ENCODE measurements around the gene DTX4.

DTX4 gene

GRCh38 chr11:59226396-59226795 is 54.5 kb downstream of the DTX4 start:
- Histone ChIP-seq H3K36me3 (ENCODE audit: control insufficient read depth in 1 of 2, insufficient read depth in 2 of 2, low read length in 2 of 2) (no peaks in the 10 kb centered on the region), H3K4me1 (ENCODE audit: control insufficient read depth in 1 of 2, insufficient read depth in 2 of 2, low read length in 2 of 2) (peaks cover 0 to 21% of the 10 kb centered on the region in 2 donors), H3K9me3 (ENCODE audit: control insufficient read depth in 1 of 2, low read length in 2 of 2) (no peaks in the 10 kb centered on the region), H3K9ac (ENCODE audit: low read depth in 1 of 2, low read length in 2 of 2) (no peak overlapping the region), H3K27me3 (ENCODE audit: control insufficient read depth in 1 of 2, insufficient read depth in 2 of 2, low read length in 2 of 2) (no peaks in the 10 kb centered on the region), H3K4me3 (ENCODE audit: low read depth in 1 of 2, low read length in 2 of 2) (no peak overlapping the region), H3K27ac (ENCODE audit: low read depth, low read length) (no peak overlapping the region)

DNA sequence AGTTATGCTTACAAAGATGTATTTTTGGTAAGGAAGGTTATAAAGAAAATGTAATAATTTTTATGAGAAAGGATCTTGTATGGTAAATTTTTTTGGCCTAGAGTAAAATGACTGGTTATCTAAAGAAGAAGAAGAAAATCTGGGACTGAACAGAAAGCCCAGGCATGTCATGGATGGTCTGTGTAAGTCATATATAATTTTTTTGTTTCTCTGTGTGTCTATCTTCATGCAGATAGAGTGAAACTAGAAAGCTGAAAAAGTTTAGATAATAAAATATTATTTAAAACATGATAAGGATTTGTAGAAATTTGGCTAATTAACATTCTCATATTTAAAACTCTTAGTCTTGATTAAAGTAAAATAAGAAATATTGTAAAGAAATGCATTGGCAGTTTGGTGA is 68.4 kb downstream of the DTX4 start:
- Histone ChIP-seq H3K4me3 (ENCODE audit: low read depth in 1 of 2, low read length in 2 of 2) (no peak overlapping the region), H3K9ac (ENCODE audit: low read depth in 1 of 2, low read length in 2 of 2) (no peak overlapping the region), H3K27ac (ENCODE audit: low read depth, low read length) (no peak overlapping the region), H3K36me3 (ENCODE audit: control insufficient read depth in 1 of 2, insufficient read depth in 2 of 2, low read length in 2 of 2) (no peaks in the 10 kb centered on the region), H3K27me3 (ENCODE audit: control insufficient read depth in 1 of 2, insufficient read depth in 2 of 2, low read length in 2 of 2) (no peaks in the 10 kb centered on the region), H3K4me1 (ENCODE audit: control insufficient read depth in 1 of 2, insufficient read depth in 2 of 2, low read length in 2 of 2) (no peaks in the 10 kb centered on the region), H3K9me3 (ENCODE audit: control insufficient read depth in 1 of 2, low read length in 2 of 2) (peaks cover 0 to 4% of the 10 kb centered on the region in 2 donors)

- no peak overlapping the region for H3K9ac ChIP-seq (ENCODE audit: low read depth in 1 of 2, low read length in 2 of 2)
- H3K27ac ChIP-seq (ENCODE audit: low read depth, low read length), result no peak overlapping the region
- no peaks in the 10 kb centered on the region for H3K27me3 ChIP-seq (ENCODE audit: control insufficient read depth in 1 of 2, insufficient read depth in 2 of 2, low read length in 2 of 2)
- peaks cover 0 to 4% of the 10 kb centered on the region in 2 donors for H3K9me3 ChIP-seq (ENCODE audit: control insufficient read depth in 1 of 2, low read length in 2 of 2)
- no peaks in the 10 kb centered on the region for H3K4me1 ChIP-seq (ENCODE audit: control insufficient read depth in 1 of 2, insufficient read depth in 2 of 2, low read length in 2 of 2)
- H3K36me3 ChIP-seq (ENCODE audit: control insufficient read depth in 1 of 2, insufficient read depth in 2 of 2, low read length in 2 of 2), result no peaks in the 10 kb centered on the region
- H3K4me3 ChIP-seq (ENCODE audit: low read depth in 1 of 2, low read length in 2 of 2), result no peak overlapping the region
These were observed 71.7 kb downstream of the DTX4 start for GRCh38 chr11:59243633-59244032.

DNA sequence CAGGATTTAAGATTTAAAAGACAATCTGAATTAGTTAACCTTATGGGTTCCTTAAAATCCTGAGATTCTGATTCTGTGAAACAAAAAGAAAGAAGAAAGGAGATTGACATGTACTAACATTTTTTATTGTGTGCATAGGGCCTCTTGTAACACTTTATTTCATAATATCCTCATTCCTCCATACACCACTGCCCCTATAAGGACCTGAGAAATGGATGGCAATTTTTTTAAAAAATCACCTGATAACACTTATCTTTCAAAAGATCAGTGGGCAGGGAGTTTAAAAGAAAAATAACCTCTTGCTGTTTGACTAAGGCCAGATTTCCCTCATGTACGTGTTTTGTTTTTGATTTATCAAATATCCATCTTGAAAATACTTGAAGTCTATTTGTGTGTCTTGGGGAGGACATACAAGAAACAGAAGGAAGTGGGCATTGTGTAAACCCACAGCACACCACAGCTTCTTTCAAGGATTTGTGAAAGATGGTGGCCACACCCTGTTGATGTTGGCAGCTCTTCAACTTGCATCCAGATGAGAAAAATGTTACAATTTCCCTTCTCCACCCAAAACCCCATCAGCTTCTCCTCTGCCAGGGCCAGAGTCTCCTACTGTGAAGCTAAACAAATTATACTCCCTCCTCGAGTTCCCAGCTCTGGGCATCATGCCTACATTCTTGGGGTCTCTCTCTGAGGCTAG is 75.7 kb downstream of the DTX4 start:
- no peaks in the 10 kb centered on the region for H3K4me1 ChIP-seq (ENCODE audit: control insufficient read depth in 1 of 2, insufficient read depth in 2 of 2, low read length in 2 of 2)
- no peak overlapping the region for H3K27ac ChIP-seq (ENCODE audit: low read depth, low read length)

DNA sequence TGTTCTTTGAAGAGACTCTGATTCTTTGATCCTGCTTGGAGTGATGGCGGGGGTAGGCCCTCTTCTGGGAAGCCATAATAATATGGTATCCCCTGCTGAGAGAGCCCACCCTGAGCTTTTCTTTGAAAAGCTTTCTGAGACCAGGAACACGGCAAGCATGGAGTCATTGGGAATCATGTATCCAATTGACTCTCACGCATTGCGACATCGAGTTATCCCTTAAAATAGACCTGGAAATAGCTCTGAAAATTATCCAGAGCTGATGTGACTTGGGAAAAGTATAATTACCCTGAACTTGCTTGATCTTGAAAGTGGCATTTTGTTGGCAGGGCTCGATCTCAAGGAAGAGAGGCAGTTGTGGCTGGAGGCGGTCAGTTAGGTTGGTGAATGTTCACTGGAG is 77.6 kb downstream of the DTX4 start:
- no peaks in the 10 kb centered on the region for H3K27me3 ChIP-seq (ENCODE audit: control insufficient read depth in 1 of 2, insufficient read depth in 2 of 2, low read length in 2 of 2)
- no peak overlapping the region for H3K9ac ChIP-seq (ENCODE audit: low read depth in 1 of 2, low read length in 2 of 2)
- H3K9me3 ChIP-seq (ENCODE audit: control insufficient read depth in 1 of 2, low read length in 2 of 2), result no peaks in the 10 kb centered on the region
- H3K4me1 ChIP-seq (ENCODE audit: control insufficient read depth in 1 of 2, insufficient read depth in 2 of 2, low read length in 2 of 2), result no peaks in the 10 kb centered on the region
- H3K36me3 ChIP-seq (ENCODE audit: control insufficient read depth in 1 of 2, insufficient read depth in 2 of 2, low read length in 2 of 2), result no peaks in the 10 kb centered on the region
- H3K4me3 ChIP-seq (ENCODE audit: low read depth in 1 of 2, low read length in 2 of 2), result no peak overlapping the region
- no peak overlapping the region for H3K27ac ChIP-seq (ENCODE audit: low read depth, low read length)

More for the DNA sequence above, 75.7 kb downstream of the DTX4 start:
- no peak overlapping the region for H3K4me3 ChIP-seq (ENCODE audit: low read depth in 1 of 2, low read length in 2 of 2)
- no peaks in the 10 kb centered on the region for H3K36me3 ChIP-seq (ENCODE audit: control insufficient read depth in 1 of 2, insufficient read depth in 2 of 2, low read length in 2 of 2)
- no peaks in the 10 kb centered on the region for H3K9me3 ChIP-seq (ENCODE audit: control insufficient read depth in 1 of 2, low read length in 2 of 2)
- no peak overlapping the region for H3K9ac ChIP-seq (ENCODE audit: low read depth in 1 of 2, low read length in 2 of 2)
- H3K27me3 ChIP-seq (ENCODE audit: control insufficient read depth in 1 of 2, insufficient read depth in 2 of 2, low read length in 2 of 2), result no peaks in the 10 kb centered on the region

- no peaks in the 10 kb centered on the region for H3K9me3 ChIP-seq (ENCODE audit: control insufficient read depth in 1 of 2, low read length in 2 of 2)
- H3K27me3 ChIP-seq (ENCODE audit: control insufficient read depth in 1 of 2, insufficient read depth in 2 of 2, low read length in 2 of 2), result no peaks in the 10 kb centered on the region
These were observed 81.1 kb downstream of the DTX4 start for GRCh38 chr11:59253001-59253400.

DNA sequence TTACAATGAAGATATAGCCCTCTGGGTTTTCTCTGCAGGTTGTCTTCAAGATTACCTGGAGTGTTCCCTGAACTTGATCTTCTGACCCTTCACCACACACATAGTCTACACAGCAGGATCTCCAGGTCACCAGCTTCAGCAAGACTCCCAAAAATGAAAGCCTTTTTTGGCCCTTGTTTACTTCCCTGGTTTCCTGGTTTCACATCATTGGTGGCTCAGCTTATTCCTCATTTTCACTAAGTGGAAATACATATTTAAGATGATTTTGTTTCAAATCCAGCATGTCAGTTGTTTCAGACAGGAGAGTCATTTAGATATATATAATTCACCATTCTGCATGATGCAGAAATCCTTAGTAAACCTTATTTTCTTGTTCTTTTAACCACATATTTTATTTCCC is 82.4 kb downstream of the DTX4 start:
- Histone ChIP-seq H3K36me3 (ENCODE audit: control insufficient read depth in 1 of 2, insufficient read depth in 2 of 2, low read length in 2 of 2) (no peaks in the 10 kb centered on the region), H3K27ac (ENCODE audit: low read depth, low read length) (no peak overlapping the region), H3K4me1 (ENCODE audit: control insufficient read depth in 1 of 2, insufficient read depth in 2 of 2, low read length in 2 of 2) (no peaks in the 10 kb centered on the region), H3K4me3 (ENCODE audit: low read depth in 1 of 2, low read length in 2 of 2) (no peak overlapping the region), H3K27me3 (ENCODE audit: control insufficient read depth in 1 of 2, insufficient read depth in 2 of 2, low read length in 2 of 2) (no peaks in the 10 kb centered on the region), H3K9me3 (ENCODE audit: control insufficient read depth in 1 of 2, low read length in 2 of 2) (no peaks in the 10 kb centered on the region), H3K9ac (ENCODE audit: low read depth in 1 of 2, low read length in 2 of 2) (no peak overlapping the region)

More at GRCh38 chr11:59253001-59253400, 81.1 kb downstream of the DTX4 start:
- Histone ChIP-seq H3K4me3 (ENCODE audit: low read depth in 1 of 2, low read length in 2 of 2) (no peak overlapping the region), H3K36me3 (ENCODE audit: control insufficient read depth in 1 of 2, insufficient read depth in 2 of 2, low read length in 2 of 2) (no peaks in the 10 kb centered on the region), H3K4me1 (ENCODE audit: control insufficient read depth in 1 of 2, insufficient read depth in 2 of 2, low read length in 2 of 2) (no peaks in the 10 kb centered on the region), H3K27ac (ENCODE audit: low read depth, low read length) (no peak overlapping the region), H3K9ac (ENCODE audit: low read depth in 1 of 2, low read length in 2 of 2) (no peak overlapping the region)

- Histone ChIP-seq H3K9ac (ENCODE audit: low read depth in 1 of 2, low read length in 2 of 2) (no peak overlapping the region), H3K36me3 (ENCODE audit: control insufficient read depth in 1 of 2, insufficient read depth in 2 of 2, low read length in 2 of 2) (no peaks in the 10 kb centered on the region), H3K9me3 (ENCODE audit: control insufficient read depth in 1 of 2, low read length in 2 of 2) (no peaks in the 10 kb centered on the region), H3K27ac (ENCODE audit: low read depth, low read length) (no peak overlapping the region), H3K4me1 (ENCODE audit: control insufficient read depth in 1 of 2, insufficient read depth in 2 of 2, low read length in 2 of 2) (no peaks in the 10 kb centered on the region), H3K4me3 (ENCODE audit: low read depth in 1 of 2, low read length in 2 of 2) (no peak overlapping the region), H3K27me3 (ENCODE audit: control insufficient read depth in 1 of 2, insufficient read depth in 2 of 2, low read length in 2 of 2) (no peaks in the 10 kb centered on the region)
These were observed 83.3 kb downstream of the DTX4 start for GRCh38 chr11:59255281-59255680.
